Activated CD4-positive, CD25-positive, alpha-beta regulatory T cell treated with anti-CD3 and anti-CD28 coated beads, Interleukin-2, amount 50 U/mL, for 72 hours (primary cell): ENCODE results near the gene TPRN.

Experiments used
- DNase-seq: peaks from one replicate; pipeline ENCODE4 v3.0.0; 2021

TPRN gene

GRCh38 chr9:137224830-137225694 is 24.5 kb upstream of the TPRN start, which contains the start of gene CYSRT1:
TSS of gene CYSRT1 (plus strand) at chr9:137225174. CDS start at chr9:137225622, 448 bp downstream.
- DNase-seq: no peak

- peak; percentile 97 for DNase-seq
Measured at GRCh38 chr9:137223078-137223970, 22.8 kb upstream of the TPRN start.

GRCh38 chr9:137222190-137223077 is 21.9 kb upstream of the TPRN start, which contains the start of gene RNF208:
TSS of gene RNF208 (minus strand) at chr9:137222240. CDS start at chr9:137221212, 1,028 bp downstream.
- no peak for DNase-seq

GRCh38 chr9:137221506-137222111 is 21.1 kb upstream of the TPRN start:
- DNase-seq: no peak

- DNase-seq: no peak
Measured at GRCh38 chr9:137221095-137221505, 20.6 kb upstream of the TPRN start.

GRCh38 chr9:137220317-137221094 is 20.0 kb upstream of the TPRN start:
- DNase-seq: no peak

- DNase-seq: no peak
Measured at GRCh38 chr9:137219757-137220316, 19.3 kb upstream of the TPRN start.

- no peak for DNase-seq
Measured at GRCh38 chr9:137218754-137219271, 18.3 kb upstream of the TPRN start.

GRCh38 chr9:137218212-137218753 is 17.7 kb upstream of the TPRN start:
- no peak for DNase-seq

- no peak for DNase-seq
Measured at GRCh38 chr9:137217276-137218211, 17.0 kb upstream of the TPRN start.

GRCh38 chr9:137216188-137216965 is 15.8 kb upstream of the TPRN start:
- no peak for DNase-seq

GRCh38 chr9:137215196-137215986 is 14.8 kb upstream of the TPRN start:
- no peak for DNase-seq

GRCh38 chr9:137214620-137215019 is 14.1 kb upstream of the TPRN start:
- DNase-seq: no peak

- no peak for DNase-seq
Measured at GRCh38 chr9:137213160-137214060, 12.9 kb upstream of the TPRN start.

GRCh38 chr9:137212520-137212919 is 12.0 kb upstream of the TPRN start:
- no peak for DNase-seq

GRCh38 chr9:137211532-137211931 is 11.0 kb upstream of the TPRN start:
- no peak for DNase-seq
